Stimulated activated naive CD8-positive, alpha-beta T cell treated with anti-CD3 and anti-CD28 coated beads, Interleukin-15, amount 100 ng/mL, for 72 hours (primary cell): ENCODE data around the gene SNRNP48.

Source experiments
- ATAC-seq: fragments of 150-1000 bp; cut with Tn5 transposase; 2 replicates; pipeline ENCODE4 v1.10.0; 2021; ENCODE audit warnings: mild to moderate bottlenecking, moderate library complexity
- DNase-seq, 2 donors: peaks; one replicate each; pipeline ENCODE4 v3.0.0; 2021 to 2022
- H3K27ac Mint-ChIP-seq, 2 donors: one replicate each; pipeline ENCODE4 v1.8.0; 2022; ENCODE audit warnings: mild to moderate bottlenecking in 2 of 2, mixed read lengths in 2 of 2, moderate library complexity in 2 of 2
- H3K27me3 Mint-ChIP-seq: one replicate; pipeline ENCODE4 v1.8.0; 2022; ENCODE audit warnings: mixed read lengths
- H3K4me1 Mint-ChIP-seq: one replicate; pipeline ENCODE4 v1.8.0; 2022; ENCODE audit warnings: mild to moderate bottlenecking, mixed read lengths
- H3K4me3 Mint-ChIP-seq, 2 donors: one replicate each; pipeline ENCODE4 v1.8.0; 2022; ENCODE audit warnings: mild to moderate bottlenecking in 2 of 2, mixed read lengths in 2 of 2, moderate library complexity in 1 of 2
- H3K9me3 Mint-ChIP-seq, 2 donors: one replicate each; pipeline ENCODE4 v1.8.0; 2022; ENCODE audit warnings: mixed read lengths in 2 of 2

Gene SNRNP48

DNA sequence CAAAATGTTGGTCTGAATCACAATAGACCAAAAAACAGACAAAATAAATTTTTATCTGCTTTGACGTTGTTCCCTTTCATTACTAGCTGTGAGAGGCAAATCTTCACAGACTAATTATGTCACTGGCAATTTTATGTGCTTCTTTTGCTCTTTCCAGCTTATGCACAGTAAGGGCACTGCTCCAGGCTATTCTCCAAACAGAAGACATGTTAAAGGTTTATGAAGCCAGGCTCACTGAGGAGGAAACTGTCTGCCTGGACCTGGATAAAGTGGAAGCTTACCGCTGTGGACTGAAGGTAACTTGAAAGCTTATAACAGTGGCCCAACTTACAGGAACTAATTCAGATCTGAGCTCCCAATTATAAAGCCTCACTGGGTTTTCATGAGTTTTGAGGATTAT, 15.5 kb upstream of the SNRNP48 start:
- Mint-ChIP-seq H3K9me3 (no peaks in the 10 kb centered on the region), H3K4me3 (no peak overlapping the region), H3K27ac (no peak overlapping the region), H3K27me3 (peaks cover 32% of the 10 kb centered on the region), H3K4me1 (no peaks in the 10 kb centered on the region)
- no peak for DNase-seq
- ATAC-seq, result no peak

DNA sequence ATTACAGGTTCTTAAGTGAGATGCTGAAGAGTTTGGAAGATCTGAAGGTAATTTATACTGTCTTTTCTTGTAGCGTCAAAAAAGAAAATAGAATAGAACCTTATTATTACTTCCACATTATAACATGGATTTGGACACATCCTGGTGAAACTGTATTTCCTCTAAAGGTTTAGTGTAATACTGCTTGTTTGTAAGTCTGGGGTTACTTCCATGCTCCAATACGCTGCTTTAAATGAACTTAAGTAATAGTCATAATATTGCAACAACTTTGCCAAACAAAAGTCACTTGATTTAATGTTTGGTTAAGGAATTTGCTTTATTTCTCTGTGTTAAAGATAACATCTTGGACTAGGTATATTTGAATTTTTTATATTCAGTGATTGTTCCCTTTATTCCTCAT, 11.5 kb upstream of the SNRNP48 start:
- DNase-seq, result no peak
- H3K9me3 Mint-ChIP-seq, result no peaks in the 10 kb centered on the region
- H3K4me3 Mint-ChIP-seq, result no peak overlapping the region
- H3K4me1 Mint-ChIP-seq, result no peaks in the 10 kb centered on the region
- peaks cover 22% of the 10 kb centered on the region for H3K27me3 Mint-ChIP-seq
- H3K27ac Mint-ChIP-seq, result no peak overlapping the region
- ATAC-seq, result no peak

GRCh38 chr6:7578931-7579330, 11.1 kb upstream of the SNRNP48 start:
- Mint-ChIP-seq H3K9me3 (no peaks in the 10 kb centered on the region), H3K27ac (no peak overlapping the region), H3K27me3 (peaks cover 22% of the 10 kb centered on the region), H3K4me3 (no peak overlapping the region), H3K4me1 (no peaks in the 10 kb centered on the region)
- DNase-seq (no peak), ATAC-seq (no peak)

- Mint-ChIP-seq H3K9me3 (no peaks in the 10 kb centered on the region), H3K4me3 (no peak overlapping the region), H3K27me3 (peaks cover 16% of the 10 kb centered on the region), H3K4me1 (no peaks in the 10 kb centered on the region), H3K27ac (no peak overlapping the region)
- ATAC-seq, result no peak
- DNase-seq, result no peak
Observed at GRCh38 chr6:7579851-7580250, 10.1 kb upstream of the SNRNP48 start.

DNA sequence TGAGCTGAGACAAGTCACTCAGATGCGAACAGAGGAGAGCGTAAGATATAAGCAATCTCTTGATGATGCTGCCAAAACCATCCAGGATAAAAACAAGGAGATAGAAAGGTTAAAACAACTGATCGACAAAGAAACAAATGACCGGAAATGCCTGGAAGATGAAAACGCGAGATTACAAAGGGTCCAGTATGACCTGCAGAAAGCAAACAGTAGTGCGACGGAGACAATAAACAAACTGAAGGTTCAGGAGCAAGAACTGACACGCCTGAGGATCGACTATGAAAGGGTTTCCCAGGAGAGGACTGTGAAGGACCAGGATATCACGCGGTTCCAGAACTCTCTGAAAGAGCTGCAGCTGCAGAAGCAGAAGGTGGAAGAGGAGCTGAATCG, 9.5 kb upstream of the SNRNP48 start:
- ATAC-seq (no peak), DNase-seq (no peak)
- H3K27me3 Mint-ChIP-seq, result peaks cover 11% of the 10 kb centered on the region
- no peak overlapping the region for H3K4me3 Mint-ChIP-seq
- no peaks in the 10 kb centered on the region for H3K4me1 Mint-ChIP-seq
- H3K27ac Mint-ChIP-seq, result no peak overlapping the region
- no peaks in the 10 kb centered on the region for H3K9me3 Mint-ChIP-seq

DNA sequence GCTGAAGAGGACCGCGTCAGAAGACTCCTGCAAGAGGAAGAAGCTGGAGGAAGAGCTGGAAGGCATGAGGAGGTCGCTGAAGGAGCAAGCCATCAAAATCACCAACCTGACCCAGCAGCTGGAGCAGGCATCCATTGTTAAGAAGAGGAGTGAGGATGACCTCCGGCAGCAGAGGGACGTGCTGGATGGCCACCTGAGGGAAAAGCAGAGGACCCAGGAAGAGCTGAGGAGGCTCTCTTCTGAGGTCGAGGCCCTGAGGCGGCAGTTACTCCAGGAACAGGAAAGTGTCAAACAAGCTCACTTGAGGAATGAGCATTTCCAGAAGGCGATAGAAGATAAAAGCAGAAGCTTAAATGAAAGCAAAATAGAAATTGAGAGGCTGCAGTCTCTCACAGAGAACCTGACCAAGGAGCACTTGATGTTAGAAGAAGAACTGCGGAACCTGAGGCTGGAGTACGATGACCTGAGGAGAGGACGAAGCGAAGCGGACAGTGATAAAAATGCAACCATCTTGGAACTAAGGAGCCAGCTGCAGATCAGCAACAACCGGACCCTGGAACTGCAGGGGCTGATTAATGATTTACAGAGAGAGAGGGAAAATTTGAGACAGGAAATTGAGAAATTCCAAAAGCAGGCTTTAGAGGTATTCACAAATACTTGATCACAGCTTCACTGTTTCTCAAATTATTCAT, 8.9 kb upstream of the SNRNP48 start:
- Mint-ChIP-seq H3K4me3 (no peak overlapping the region), H3K4me1 (no peaks in the 10 kb centered on the region), H3K9me3 (no peaks in the 10 kb centered on the region)

DNA sequence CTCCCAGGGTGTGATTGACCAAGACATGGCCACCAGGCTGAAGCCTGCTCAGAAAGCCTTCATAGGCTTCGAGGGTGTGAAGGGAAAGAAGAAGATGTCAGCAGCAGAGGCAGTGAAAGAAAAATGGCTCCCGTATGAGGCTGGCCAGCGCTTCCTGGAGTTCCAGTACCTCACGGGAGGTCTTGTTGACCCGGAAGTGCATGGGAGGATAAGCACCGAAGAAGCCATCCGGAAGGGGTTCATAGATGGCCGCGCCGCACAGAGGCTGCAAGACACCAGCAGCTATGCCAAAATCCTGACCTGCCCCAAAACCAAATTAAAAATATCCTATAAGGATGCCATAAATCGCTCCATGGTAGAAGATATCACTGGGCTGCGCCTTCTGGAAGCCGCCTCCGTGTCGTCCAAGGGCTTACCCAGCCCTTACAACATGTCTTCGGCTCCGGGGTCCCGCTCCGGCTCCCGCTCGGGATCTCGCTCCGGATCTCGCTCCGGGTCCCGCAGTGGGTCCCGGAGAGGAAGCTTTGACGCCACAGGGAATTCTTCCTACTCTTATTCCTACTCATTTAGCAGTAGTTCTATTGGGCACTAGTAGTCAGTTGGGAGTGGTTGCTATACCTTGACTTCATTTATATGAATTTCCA, 4.6 kb upstream of the SNRNP48 start:
- H3K27ac Mint-ChIP-seq, result no peak overlapping the region
- DNase-seq (no peak), ATAC-seq (no peak)
- peaks cover 8% of the 10 kb centered on the region for H3K4me1 Mint-ChIP-seq
- H3K4me3 Mint-ChIP-seq, result no peak overlapping the region
- H3K27me3 Mint-ChIP-seq, result no peaks in the 10 kb centered on the region
- H3K9me3 Mint-ChIP-seq, result no peaks in the 10 kb centered on the region

More for the DNA sequence above, 8.9 kb upstream of the SNRNP48 start:
- ATAC-seq, result no peak
- DNase-seq, result no peak
- Mint-ChIP-seq H3K27me3 (peaks cover 8% of the 10 kb centered on the region), H3K27ac (no peak overlapping the region)

DNA sequence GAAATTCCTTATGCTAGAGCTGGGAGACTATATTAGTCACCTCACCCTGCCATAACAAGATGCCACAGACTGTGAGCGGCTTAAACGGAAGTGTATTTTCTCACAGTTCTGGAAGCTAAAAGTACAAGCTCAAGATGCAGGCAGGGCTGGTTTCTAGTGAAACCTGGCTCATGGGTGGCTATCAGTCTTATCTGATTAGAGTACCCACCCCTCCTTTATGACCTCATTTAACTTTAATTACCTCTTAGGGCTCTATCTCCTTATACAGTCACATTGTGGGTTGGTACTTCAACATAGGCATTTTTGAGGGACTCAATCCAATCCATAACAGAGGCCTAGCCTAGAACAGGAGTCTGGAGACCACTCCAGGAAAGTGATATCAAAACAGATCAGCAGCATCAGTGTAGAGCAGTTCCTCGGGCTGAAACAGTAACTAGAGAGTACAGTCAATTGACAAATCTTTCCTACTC, 2.3 kb upstream of the SNRNP48 start:
- H3K27me3 Mint-ChIP-seq, result no peaks in the 10 kb centered on the region
- no peak for DNase-seq
- H3K9me3 Mint-ChIP-seq, result no peaks in the 10 kb centered on the region
- H3K4me3 Mint-ChIP-seq, result no peak overlapping the region
- H3K27ac Mint-ChIP-seq, result no peak overlapping the region
- ATAC-seq, result no peak
- H3K4me1 Mint-ChIP-seq, result peaks cover 29% of the 10 kb centered on the region

DNA sequence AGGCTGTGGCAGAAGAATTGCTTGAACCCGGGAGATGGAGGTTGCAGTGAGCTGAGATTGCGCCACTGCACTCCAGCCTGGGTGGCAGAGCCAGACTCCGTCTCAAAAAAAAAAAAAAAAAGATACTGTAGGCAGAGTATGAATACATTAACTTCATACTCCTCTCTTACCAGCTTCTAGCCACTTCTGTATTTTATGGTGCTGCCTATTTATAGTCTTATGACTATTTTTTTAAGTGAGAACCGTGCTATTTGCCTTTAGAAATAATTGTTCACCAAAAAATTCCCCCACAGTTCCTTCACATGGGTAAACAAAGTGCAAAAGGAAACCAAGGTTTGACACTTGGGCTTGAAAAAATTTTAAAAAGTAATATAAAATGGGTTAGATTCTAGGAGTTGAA, 1.5 kb upstream of the SNRNP48 start:
- Mint-ChIP-seq H3K9me3 (no peaks in the 10 kb centered on the region), H3K27ac (no peak overlapping the region), H3K4me1 (peaks cover 38% of the 10 kb centered on the region), H3K4me3 (no peak overlapping the region), H3K27me3 (no peaks in the 10 kb centered on the region)
- DNase-seq (no peak), ATAC-seq (no peak)

GRCh38 chr6:7589221-7589620, 777 bp upstream of the SNRNP48 start:
- H3K27me3 Mint-ChIP-seq, result no peaks in the 10 kb centered on the region
- peak overlapping the region; percentile 43 to 97 for H3K27ac Mint-ChIP-seq
- no peak for ATAC-seq
- no peak for DNase-seq
- H3K4me1 Mint-ChIP-seq, result peaks cover 38% of the 10 kb centered on the region
- H3K9me3 Mint-ChIP-seq, result no peaks in the 10 kb centered on the region
- peak overlapping the region; percentile 95 to 98 for H3K4me3 Mint-ChIP-seq

DNA sequence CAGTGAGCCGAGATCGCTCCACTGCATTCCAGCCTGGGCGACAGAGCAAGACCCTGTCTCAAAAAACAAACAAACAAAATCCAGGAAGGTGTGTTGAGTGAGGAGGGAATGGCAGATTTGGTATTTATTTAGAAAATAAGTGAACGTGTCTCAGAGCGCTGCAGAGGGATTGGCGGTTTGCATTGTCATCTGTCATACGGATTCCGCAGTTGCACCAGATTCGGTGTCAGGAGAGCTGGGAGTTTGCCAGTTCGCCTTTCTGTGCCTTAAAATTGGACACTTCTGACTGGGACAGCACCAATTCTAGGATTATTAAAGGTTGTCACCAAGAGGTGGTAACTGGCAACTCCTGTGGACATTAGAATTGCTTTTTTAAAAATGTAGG, 912 bp downstream of the SNRNP48 start:
- H3K27me3 Mint-ChIP-seq, result no peaks in the 10 kb centered on the region
- H3K4me1 Mint-ChIP-seq, result peaks cover 38% of the 10 kb centered on the region
- ATAC-seq (no peak), DNase-seq (no peak)
- no peaks in the 10 kb centered on the region for H3K9me3 Mint-ChIP-seq
- peak overlapping the region; percentile 95 to 98 for H3K4me3 Mint-ChIP-seq
- peak overlapping the region; percentile 48 to 98 for H3K27ac Mint-ChIP-seq

GRCh38 chr6:7591770-7592169, 1.8 kb downstream of the SNRNP48 start:
- ATAC-seq, result no peak
- Mint-ChIP-seq H3K9me3 (no peaks in the 10 kb centered on the region), H3K4me3 (peak overlapping the region; percentile 22 to 53), H3K4me1 (peaks cover 38% of the 10 kb centered on the region), H3K27ac (no peak overlapping the region), H3K27me3 (no peaks in the 10 kb centered on the region)
- no peak for DNase-seq

GRCh38 chr6:7593229-7593628, 3.2 kb downstream of the SNRNP48 start:
- Mint-ChIP-seq H3K4me3 (no peak overlapping the region), H3K4me1 (peaks cover 38% of the 10 kb centered on the region), H3K27ac (peak overlapping the region in 1 of 2 donors; percentile 59), H3K9me3 (no peaks in the 10 kb centered on the region), H3K27me3 (no peaks in the 10 kb centered on the region)
- DNase-seq, result no peak
- no peak for ATAC-seq

GRCh38 chr6:7594579-7595125, 4.7 kb downstream of the SNRNP48 start:
- DNase-seq (no peak), ATAC-seq (no peak)
- no peaks in the 10 kb centered on the region for H3K9me3 Mint-ChIP-seq
- H3K4me1 Mint-ChIP-seq, result peaks cover 33% of the 10 kb centered on the region
- H3K27me3 Mint-ChIP-seq, result no peaks in the 10 kb centered on the region
- H3K4me3 Mint-ChIP-seq, result no peak overlapping the region
- no peak overlapping the region for H3K27ac Mint-ChIP-seq

GRCh38 chr6:7604003-7604402, 14.0 kb downstream of the SNRNP48 start:
- DNase-seq, result no peak
- peak overlapping the region; percentile 14 to 16 for H3K4me3 Mint-ChIP-seq
- peaks cover 22% of the 10 kb centered on the region for H3K4me1 Mint-ChIP-seq
- ATAC-seq, result peak; percentile 26
- no peaks in the 10 kb centered on the region for H3K27me3 Mint-ChIP-seq
- peak overlapping the region; percentile 65 to 89 for H3K27ac Mint-ChIP-seq
- H3K9me3 Mint-ChIP-seq, result no peaks in the 10 kb centered on the region

GRCh38 chr6:7604506-7604905, 14.5 kb downstream of the SNRNP48 start:
- peak; percentile 97 for ATAC-seq
- peak overlapping the region in 1 of 2 donors; percentile 15 for H3K27ac Mint-ChIP-seq

More at GRCh38 chr6:7604506-7604905, 14.5 kb downstream of the SNRNP48 start:
- no peak overlapping the region for H3K4me3 Mint-ChIP-seq
- peaks cover 22% of the 10 kb centered on the region for H3K4me1 Mint-ChIP-seq
- DNase-seq, result no peak
- no peaks in the 10 kb centered on the region for H3K27me3 Mint-ChIP-seq
- no peaks in the 10 kb centered on the region for H3K9me3 Mint-ChIP-seq
